NCI-H345 (cell line): ENCODE results near the gene CALML6.

ENCODE experiments used
- DNase-seq: peaks from one replicate; lab custom pipeline; 2025; lab: John Stamatoyannopoulos, UW

Gene CALML6

GRCh38 chr1:1892079-1892762 is 22.8 kb upstream of the CALML6 start:
- no peak for DNase-seq

- DNase-seq: no peak
Observed at GRCh38 chr1:1892763-1893120, 22.3 kb upstream of the CALML6 start.

DNA sequence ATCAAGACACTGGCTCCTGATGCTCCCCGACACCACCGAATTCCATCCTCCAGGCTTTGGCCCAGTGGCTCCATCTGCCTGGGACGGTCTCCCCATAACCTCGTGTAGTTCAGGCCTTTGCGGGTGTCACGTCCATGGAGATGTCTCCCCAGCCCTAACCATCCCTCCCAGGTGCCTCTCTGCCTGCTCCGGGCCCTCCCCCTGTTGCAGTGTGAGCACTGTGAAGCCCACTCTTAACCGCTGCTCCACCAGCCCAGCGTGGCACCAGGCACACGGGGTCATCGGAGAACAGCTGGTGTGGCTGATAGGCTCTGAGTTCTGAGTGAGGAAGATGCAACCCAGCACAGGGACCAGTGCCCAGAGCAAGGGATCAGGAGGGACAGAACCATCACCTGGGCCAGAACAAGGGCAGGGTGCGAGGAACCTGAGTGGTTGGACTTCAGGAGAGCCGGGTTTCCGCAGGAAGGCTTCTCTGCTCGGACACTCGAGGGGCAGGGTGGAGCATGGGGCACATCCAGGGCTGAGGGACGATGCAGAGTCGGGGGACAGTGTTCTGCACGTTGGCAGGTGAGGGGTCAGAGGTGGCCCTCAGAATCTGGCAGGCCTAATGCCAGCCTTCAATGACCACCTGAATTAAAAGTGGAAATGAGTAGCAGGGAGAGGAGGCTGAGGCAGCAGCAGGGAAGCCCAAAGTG is 21.6 kb upstream of the CALML6 start:
- no peak for DNase-seq

DNA sequence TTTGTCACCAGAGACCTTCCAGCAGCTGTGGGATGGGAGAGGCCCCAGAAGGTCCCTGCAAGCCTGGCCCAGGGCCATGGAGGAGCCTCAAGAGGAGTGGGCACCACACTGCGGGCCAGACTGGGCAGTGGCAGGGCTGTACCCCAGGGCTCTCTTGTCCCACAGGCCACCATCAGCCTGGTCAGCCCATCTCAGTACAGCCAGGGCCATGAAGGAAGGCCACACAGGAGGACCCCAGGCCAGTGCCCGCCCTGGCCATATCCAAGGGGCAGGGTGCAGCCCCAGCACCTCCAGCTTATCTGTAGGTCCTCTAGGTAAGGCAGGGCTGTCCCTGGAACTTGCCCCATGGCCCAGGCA is 21.1 kb upstream of the CALML6 start:
- DNase-seq: no peak

DNA sequence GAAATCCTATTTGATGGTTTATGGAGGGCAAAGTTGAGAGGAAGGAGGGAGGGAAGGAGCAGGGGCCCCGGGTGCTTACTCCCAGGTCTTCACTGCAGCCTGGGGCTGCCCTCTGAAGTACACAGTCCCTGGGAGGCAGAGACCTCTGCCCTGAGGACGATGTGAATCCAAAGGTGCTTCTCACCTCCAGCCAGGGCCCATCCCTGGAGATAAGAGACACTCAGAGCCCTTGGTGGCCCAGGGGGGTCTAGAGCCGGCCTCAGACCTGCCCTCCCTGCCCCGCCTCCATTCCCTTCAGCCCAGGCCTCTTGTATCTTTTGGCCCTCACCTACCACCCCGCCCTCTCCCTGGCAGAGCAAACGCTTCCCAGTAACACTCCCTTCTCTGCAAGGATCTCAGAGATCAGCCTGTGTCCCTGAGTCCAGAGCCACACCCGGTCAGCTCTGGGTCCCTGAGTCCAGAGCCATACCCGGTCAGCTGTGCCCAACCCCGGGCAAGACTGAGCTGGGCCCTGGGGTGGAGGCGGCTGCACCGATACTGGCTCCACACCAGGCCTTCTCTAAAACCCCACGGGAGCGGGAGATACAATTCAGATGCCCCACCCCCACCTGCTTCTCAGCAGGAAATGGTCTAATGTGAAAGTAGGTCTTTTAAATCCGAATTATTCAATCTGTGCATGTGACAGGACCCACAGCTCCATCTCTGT is 20.6 kb upstream of the CALML6 start:
- peak; percentile 41 for DNase-seq

GRCh38 chr1:1895060-1895418 is 20.0 kb upstream of the CALML6 start:
- DNase-seq: no peak

GRCh38 chr1:1895456-1896336 is 19.4 kb upstream of the CALML6 start:
- DNase-seq: no peak

DNA sequence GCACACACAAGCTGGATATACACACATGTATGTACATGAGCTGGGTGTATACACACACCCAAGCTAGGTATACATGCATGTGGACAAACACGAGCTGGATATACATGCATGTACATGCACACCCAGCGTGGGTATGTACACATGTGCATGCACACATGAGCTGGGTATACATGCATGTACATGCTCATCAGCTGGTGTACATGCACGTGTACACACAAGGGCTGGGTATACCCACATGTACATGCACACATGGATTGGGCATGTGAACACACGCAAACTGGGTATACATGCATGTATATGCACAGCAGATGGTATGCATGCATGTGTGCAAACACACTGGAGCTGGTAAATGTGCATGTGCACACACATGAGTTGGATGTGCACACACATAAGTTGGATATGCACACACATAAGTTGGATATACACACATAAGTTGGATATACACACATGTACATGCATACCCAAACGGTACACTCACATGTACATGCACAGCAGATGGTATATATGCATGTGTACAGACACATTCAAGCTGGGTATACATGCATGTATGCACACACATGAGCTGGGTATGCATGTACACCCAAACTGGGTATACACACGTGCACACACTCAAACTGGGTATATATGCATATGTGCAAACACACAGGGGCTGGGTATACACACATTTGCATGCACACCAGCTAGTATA is 16.7 kb upstream of the CALML6 start:
- DNase-seq: no peak

- DNase-seq: no peak
Observed at GRCh38 chr1:1899266-1899966, 15.6 kb upstream of the CALML6 start.

- DNase-seq: no peak
Observed at GRCh38 chr1:1899967-1900327, 15.1 kb upstream of the CALML6 start.

DNA sequence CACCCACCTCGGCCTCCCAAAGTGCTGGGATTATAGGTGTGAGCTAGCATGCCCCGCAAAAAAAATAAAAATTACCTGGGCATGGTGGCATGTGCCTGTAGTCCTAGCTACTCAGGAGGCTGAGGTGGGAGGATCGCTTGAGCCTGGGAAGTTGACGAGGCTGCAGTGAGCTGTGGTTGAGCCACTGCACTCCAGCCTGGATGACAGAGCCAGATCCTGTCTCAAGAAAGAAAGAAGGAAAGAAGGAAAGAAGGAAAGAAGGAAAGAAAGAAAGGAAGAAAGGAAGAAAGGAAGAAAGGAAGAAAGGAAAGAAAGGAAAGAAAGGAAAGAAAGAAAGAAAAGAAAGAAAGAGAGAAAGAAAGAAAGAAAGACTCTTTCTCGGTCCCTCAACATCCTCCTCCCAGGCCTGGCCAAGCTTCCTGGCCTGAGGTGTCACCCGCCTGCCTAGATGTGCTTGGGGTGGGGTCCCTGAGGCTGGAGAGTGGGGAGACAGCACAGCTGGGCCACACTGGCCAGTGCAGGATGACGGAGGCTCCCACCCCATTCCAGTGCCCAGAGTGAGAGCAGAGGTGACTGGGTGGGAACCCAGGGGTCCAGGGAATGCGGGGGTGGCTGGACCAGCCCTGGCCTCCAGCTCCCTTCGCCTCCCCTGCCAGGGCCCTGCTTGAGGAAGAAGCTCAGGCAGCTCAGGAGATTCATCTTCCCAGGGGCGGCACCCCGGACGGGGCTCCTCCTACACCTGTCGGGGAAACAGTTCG is 14.0 kb upstream of the CALML6 start:
- no peak for DNase-seq

DNA sequence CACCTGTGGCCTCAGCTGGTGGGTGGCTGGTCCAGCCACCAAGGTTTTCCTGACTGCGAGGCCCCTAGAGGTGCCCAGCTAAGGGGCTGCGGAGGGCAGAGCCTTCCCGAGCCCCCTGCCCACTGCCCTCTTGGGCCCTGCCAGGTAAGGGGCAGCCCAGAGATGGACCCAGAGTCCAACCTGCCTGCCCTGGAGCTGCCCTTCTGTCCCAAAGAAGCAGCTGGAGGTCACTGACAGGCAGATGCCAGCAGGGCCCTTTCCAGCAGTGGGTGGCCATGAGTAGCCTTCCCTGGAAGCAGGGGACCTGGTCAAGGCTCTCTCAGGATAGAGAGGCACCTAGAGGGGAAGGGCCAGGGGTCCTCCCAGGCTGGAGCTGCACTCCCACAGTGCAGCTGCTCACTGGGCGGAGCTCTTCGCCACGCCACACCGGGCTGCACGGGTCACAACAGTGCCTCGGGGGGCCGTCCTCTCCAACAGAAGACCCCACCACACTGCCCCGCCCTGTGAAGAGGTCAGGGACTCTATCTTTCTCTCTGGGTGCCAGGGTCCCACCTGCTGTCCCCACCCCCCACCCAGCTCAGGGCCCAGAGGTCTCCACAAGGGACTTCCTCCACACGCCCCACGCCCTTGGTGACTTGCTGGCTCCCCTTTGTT is 13.3 kb upstream of the CALML6 start:
- DNase-seq: no peak

DNA sequence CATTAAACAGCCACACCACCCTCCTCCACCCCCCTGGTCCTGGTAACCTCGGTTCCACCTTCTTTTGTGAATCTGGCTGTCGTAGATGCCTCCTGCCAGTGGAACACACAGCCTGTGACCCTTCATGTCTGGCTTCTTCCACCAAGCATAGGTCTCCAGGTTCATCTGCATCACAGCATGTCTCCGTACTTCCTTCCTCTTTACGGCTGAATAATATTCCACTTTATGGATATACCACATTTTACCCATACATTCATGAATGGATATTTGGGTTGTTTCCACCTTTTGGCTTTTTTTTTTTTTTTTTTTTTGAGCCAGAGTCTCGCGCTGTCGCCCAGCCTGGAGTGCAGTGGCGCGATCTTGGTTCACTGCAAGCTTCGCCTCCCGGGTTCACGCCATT is 11.8 kb upstream of the CALML6 start:
- DNase-seq: no peak

GRCh38 chr1:1906185-1907097 is 8.6 kb upstream of the CALML6 start:
- DNase-seq: peak; percentile 68

- DNase-seq: peak; percentile 96
Observed at GRCh38 chr1:1907098-1907736, 7.8 kb upstream of the CALML6 start.

GRCh38 chr1:1908506-1908791 is 6.6 kb upstream of the CALML6 start:
- DNase-seq: no peak

GRCh38 chr1:1910033-1910465 is 5.0 kb upstream of the CALML6 start:
- DNase-seq: no peak

DNA sequence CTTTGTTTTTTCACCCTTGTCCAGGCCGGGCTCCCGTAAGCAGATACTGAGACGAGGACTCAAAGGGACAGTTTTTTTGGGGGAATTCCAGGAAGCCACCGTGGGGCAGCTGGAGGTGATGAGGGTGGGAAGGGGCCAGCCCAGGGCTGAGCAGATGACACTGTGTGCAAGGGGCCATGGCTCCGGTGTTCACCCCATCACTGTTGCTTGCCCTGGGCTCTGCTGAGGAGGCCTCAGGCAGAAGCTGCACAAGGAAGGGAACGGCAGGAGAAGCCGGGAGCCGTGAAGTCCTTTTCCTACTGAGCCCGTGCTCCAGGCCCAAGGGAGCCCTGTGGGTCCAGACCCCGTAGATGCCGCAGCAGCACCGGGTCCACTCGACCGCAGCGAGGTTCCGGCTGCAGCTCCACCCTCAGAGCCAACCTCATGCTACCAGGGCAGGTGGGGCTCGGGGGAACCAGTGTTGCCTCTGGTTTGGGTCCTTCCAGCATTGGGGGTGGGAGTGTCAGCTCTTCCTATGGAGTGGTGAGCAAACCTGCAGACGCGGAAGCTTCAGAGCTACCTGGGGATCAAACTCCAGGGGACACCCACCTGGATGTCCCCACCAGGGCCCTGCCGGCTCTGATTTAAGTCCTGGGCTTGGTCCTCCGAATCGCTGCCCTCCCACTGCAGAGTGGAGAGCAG is 4.3 kb upstream of the CALML6 start:
- no peak for DNase-seq
